ENCODE data around the gene RHOG. TPM values are rescaled to one million over a fixed set of nuclear protein-coding genes. Genes with fewer than 3 reads are reported as not detected.

Gene RHOG
- total RNA-seq, 1 donor from 2014 or later = 8.1 TPM

DNA sequence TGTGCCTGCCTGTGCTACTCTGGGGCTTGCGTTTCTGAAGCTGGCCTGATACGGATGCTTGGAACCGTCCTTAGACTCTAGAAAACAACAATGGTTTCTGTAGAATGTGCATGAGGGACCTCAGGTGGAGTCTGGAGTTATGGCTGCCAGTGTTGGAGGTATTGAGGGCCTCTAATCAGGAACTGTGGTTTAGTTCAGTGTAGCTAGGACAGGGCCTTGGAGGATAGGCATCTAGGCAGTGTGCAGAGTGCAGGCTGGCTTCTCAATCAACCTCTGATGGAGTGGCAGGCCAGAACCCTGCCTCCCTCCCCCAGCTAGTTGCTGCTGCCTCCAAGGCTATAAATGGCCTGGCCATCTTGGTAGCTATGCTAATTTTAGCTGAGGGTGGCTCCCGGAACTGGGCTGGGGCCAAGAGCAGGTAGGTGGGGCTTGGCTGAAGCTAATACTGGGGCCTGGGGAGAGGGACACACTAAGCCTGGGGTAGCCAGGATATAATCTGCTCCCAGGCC lies 18.7 kb upstream of the RHOG start:
- no peak for DNase-seq (ENCODE audit: low read depth in 2 of 2)

DNA sequence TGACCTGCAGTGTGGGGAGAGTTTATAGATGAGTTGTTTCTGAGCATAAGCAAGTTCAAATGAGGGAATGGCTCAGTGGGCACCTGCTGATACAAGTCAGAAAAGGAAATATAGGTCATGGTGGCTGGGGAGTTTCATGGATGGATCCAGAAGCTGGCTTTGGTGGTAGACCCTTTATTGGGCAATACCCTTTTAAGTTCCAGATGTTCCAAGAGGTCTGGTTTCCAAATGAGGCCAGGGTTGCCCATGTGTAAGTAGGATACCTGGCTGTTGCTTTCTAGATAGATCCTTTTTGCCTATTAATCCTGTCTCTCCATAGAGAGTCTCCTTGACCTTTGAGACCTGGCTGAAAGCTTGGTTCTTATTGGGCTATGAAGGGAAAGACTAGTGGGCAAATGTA lies 16.9 kb upstream of the RHOG start:
- DNase-seq (ENCODE audit: low read depth in 2 of 2) = no peak

GRCh38 chr11:3856856-3857553 lies 16.2 kb upstream of the RHOG start:
- no peak for DNase-seq (ENCODE audit: low read depth in 2 of 2)

DNA sequence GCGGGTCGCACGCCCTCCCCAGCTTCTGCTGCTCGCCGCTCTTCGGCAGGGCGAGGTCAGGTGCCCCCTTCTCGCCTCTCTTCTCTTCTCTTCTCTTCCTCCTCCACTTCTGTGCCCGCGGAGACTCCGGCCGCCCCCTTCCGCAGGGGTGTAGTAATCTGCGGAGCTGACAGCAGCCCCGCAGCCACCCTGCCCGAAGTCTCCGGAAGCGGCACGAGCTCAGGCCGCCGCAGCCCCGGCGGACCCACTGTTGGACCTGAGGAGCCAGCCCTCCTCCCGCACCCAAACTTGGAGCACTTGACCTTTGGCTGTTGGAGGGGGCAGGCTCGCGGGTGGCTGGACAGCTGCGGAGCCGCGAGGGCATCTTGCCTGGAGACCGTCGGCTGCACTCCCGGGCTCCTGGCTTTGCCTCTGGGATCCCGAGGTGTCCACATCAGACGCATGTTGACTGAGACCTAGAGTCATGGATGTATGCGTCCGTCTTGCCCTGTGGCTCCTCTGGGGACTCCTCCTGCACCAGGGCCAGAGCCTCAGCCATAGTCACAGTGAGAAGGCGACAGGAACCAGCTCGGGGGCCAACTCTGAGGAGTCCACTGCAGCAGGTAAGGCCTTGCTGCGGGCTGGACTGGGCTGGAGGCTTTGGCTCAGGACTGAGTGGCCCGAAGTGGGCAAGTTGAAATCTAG lies 15.2 kb upstream of the RHOG start:
- DNase-seq (ENCODE audit: low read depth in 2 of 2) = no peak

- peak; percentile 86 to 95 for DNase-seq (ENCODE audit: low read depth in 2 of 2)
Measured at GRCh38 chr11:3854977-3855807, 14.4 kb upstream of the RHOG start, which contains the start of gene STIM1. Gene STIM1 (plus strand): TSS chr11:3855664. CDS start chr11:3856271, 607 bp downstream.

GRCh38 chr11:3854660-3854976 lies 13.9 kb upstream of the RHOG start:
- no peak for DNase-seq (ENCODE audit: low read depth in 2 of 2)

GRCh38 chr11:3853899-3854659 lies 13.3 kb upstream of the RHOG start:
- DNase-seq (ENCODE audit: low read depth in 2 of 2) = no peak

- DNase-seq (ENCODE audit: low read depth in 2 of 2) = no peak
Measured at GRCh38 chr11:3853545-3853842, 12.7 kb upstream of the RHOG start.

DNA sequence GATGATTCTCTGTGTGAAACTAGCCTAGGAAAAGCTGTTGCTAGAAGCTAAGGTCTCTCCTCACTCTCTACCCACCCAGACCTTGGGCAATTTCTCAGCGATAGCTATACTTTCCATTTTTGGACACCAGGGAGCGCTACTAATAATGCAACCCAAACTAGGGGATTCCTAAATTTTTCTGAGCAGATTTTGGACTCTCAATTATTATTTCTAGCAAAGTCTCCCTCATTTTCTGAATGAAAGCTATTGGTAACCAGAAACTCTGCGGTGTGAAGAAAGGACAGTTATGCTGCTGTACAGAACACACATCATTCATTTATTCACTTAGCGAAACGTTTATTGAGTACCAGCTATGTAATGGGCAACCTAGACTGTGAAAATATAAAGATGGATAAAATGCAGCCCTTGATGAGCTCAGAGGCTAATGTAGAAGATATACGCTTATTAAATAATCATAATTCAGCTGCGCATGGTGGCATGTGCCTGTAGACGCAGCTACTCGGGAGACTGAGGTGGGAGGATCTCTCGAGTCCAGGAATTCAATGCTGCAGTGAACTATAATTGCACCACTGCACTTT lies 8.6 kb upstream of the RHOG start:
- peak in 1 of 2 donors; percentile 42 for DNase-seq (ENCODE audit: low read depth in 2 of 2)

GRCh38 chr11:3845670-3846069 lies 4.9 kb upstream of the RHOG start:
- no peak for DNase-seq (ENCODE audit: low read depth in 2 of 2)

GRCh38 chr11:3845246-3845645 lies 4.5 kb upstream of the RHOG start:
- DNase-seq (ENCODE audit: low read depth in 2 of 2) = no peak

DNA sequence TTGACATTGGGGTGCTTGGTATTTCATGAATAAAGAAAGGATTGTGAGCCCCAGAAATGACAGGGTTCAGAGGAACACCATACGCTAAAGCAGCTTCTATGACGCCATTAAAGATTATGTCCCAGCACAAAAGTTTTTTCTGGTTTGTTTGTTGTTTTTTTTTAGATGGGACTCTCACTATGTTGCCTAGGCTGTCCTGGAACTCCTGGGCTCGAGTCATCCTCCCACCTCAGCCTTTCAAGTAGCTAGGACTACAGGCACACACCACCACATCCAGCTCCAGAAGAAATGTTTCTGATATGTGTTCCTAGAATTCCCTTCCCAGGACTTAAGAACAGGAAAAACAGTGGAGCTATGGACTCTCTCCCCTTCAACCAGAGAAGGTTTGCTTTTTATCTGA lies 2.6 kb upstream of the RHOG start:
- no peak for DNase-seq (ENCODE audit: low read depth in 2 of 2)

- DNase-seq (ENCODE audit: low read depth in 2 of 2) = peak; percentile 40 to 87
Measured at GRCh38 chr11:3841426-3842350, 929 bp upstream of the RHOG start.

DNA sequence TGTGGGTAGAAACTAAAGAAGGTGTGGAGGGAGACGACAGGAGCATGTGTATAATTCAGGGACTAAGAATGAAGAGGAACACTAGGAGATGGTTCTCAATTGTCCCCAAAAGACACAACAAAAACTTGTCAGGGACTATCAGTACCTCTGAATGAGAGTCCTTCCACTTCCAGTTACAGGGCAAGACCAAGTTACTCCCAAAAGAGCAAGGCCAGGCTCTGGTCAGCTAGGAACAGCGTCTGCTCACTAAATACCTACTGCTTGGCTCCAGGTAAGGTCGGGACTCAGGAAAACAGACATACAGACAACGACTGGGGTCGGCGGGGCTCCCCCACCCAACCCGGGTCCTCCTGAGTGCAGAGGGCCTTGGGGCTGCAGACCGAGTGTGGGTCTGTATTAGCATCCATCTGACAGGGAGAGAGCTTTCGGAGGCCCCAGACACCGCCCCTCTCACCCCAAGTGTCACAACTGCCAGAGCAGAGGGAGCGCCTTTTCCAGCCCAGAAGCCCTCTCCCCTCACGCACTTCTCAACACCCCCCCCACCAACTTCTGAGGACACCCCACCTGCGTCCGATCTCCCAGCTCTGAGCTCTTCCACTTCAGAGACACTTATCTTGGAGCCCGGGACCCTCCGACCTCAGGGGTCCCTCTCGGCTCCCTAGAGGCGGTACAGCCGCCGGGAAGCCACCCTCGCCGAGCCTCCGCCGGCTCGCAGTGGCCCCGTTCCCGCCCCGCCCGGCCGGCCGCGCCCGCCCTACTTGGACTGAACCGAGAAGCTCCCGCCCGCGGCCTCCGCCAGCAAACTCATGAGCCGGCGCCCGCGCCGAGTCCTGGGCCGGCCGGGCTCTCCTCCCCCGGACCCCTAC lies 522 bp downstream of the RHOG start:
- DNase-seq (ENCODE audit: low read depth in 2 of 2) = no peak

- no peak for DNase-seq (ENCODE audit: low read depth in 2 of 2)
Measured at GRCh38 chr11:3838504-3838903, 2.3 kb downstream of the RHOG start.

GRCh38 chr11:3837793-3838192 lies 3.0 kb downstream of the RHOG start:
- no peak for DNase-seq (ENCODE audit: low read depth in 2 of 2)

DNA sequence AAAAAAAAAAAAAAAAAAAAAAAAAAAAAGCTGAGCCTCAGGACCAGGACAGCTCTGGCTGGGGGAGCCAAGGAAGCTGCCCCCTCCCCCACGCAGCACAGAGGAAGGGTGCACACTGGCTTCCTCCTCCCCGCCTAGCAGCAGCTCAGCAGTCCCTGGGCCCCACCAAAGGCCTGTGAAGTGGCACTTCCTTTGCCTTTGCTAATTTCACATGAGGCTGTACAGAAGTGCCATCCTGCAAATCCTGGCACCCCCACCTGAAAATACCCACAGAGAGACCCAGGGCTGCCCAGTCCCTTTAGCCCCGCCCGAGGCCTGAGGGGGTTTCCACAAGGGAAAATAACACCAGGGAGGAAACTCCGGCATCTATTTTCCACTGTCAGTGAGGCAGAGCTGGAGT lies 3.9 kb downstream of the RHOG start:
- DNase-seq (ENCODE audit: low read depth in 2 of 2) = peak in 1 of 2 donors; percentile 14

DNA sequence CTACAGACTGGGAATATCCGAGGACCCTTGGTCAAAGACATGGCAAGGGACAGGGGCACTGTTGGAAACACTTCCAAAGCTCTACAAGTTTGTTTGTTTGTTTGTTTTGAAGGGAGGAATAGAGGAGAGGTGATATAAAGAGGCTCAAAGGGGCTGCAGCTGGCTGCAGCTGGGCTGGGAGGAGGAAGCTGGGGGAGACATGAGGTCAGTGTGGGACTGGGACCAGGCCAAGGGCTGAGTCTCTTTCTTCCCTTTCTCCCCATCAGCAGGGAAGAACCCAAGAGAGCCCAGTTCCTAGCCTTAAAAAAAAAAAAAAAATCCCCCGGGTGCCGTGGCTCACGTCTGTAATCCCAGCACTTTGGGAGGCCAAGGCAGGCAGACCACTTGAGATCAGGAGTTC lies 5.0 kb downstream of the RHOG start:
- DNase-seq (ENCODE audit: low read depth in 2 of 2) = no peak
